ENCODE measurements around the gene RPS6KA3.

DNA sequence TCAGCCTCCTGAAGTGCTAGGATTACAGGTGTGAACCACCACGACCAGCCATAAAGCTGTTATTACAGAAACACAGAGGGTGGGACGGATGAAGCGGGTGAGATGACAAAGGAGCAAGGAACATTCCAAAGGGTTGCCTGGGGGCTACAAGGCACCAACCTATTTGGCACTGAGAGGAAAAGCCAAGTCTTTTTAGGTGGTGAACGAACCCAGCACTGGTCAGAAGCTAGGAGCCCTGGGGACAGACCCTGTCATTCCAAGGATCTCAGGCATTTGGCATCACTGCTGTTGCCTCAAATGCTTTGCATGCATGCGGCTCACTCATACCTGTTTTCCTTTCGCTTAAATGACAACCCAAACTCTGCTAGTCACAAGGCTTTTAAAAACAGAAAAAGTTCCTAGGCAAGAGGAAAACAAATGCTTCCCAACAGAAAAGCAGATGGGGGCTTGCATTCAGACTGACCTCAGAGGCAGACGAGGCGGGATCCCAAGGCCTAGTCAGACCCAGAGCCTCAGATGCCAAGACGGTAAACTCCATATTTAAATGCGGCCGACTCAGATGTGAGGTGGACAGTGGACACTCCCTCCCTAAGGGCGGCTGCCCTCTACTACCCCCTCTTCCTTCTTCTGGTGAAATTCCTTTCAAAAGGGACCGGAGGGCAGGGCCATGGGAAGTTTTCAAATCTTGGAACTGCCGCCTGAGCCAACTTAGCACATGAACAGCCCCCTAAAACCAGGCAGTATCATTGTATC, 154.5 kb downstream of the RPS6KA3 start:
- TF ChIP-seq, protein P1, sequence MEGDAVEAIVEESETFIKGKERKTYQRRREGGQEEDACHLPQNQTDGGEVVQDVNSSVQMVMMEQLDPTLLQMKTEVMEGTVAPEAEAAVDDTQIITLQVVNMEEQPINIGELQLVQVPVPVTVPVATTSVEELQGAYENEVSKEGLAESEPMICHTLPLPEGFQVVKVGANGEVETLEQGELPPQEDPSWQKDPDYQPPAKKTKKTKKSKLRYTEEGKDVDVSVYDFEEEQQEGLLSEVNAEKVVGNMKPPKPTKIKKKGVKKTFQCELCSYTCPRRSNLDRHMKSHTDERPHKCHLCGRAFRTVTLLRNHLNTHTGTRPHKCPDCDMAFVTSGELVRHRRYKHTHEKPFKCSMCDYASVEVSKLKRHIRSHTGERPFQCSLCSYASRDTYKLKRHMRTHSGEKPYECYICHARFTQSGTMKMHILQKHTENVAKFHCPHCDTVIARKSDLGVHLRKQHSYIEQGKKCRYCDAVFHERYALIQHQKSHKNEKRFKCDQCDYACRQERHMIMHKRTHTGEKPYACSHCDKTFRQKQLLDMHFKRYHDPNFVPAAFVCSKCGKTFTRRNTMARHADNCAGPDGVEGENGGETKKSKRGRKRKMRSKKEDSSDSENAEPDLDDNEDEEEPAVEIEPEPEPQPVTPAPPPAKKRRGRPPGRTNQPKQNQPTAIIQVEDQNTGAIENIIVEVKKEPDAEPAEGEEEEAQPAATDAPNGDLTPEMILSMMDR (IDR thresholded peaks at IDR 0.05): no peak
- TF ChIP-seq POLR2A (IDR thresholded peaks at IDR 0.05): no peak
- TF ChIP-seq EP300 (IDR thresholded peaks at IDR 0.05): no peak
- no peak for TF ChIP-seq POLR2AphosphoS5 (IDR thresholded peaks at IDR 0.05)
